Smooth muscle cell (in vitro differentiated cells): Measurements from ENCODE around the gene SLC17A7. TPM values are rescaled to one million over a fixed set of nuclear protein-coding genes. Genes with fewer than 3 reads are reported as not detected.

Source experiments
- DNase-seq: peaks from one replicate; lab custom pipeline; 2025; ENCODE audit not compliant: unreplicated experiment; lab: John Stamatoyannopoulos, UW
- H2AFZ ChIP-seq: fragments of 200-600 bp; sonication (generic); 2 replicates; pipeline ENCODE4 v1.6.0; 2016; ENCODE audit warnings: antibody characterized with exemption, low read depth, mild to moderate bottlenecking
- H3F3A ChIP-seq: fragments of 200-600 bp; sonication (generic); 2 replicates; pipeline ENCODE4 v1.6.0; 2017; ENCODE audit warnings: antibody characterized with exemption, low read depth
- H3K27ac ChIP-seq: fragments of 200-600 bp; sonication (generic); 2 replicates; pipeline ENCODE4 v1.5.1; 2016; ENCODE audit warnings: low read depth, mild to moderate bottlenecking
- H3K27me3 ChIP-seq: fragments of 200-600 bp; sonication (generic); 2 replicates; pipeline ENCODE4 v1.6.1; 2016; ENCODE audit warnings: low read depth, mild to moderate bottlenecking
- H3K36me3 ChIP-seq: fragments of 200-600 bp; sonication (generic); 2 replicates; pipeline ENCODE4 v1.5.1; 2016; ENCODE audit warnings: low read depth
- H3K4me1 ChIP-seq: fragments of 200-600 bp; sonication (generic); 2 replicates; pipeline ENCODE4 v1.5.1; 2016; ENCODE audit warnings: low read depth
- H3K4me2 ChIP-seq: fragments of 200-600 bp; sonication (generic); 2 replicates; pipeline ENCODE4 v1.6.0; 2016; ENCODE audit warnings: mild to moderate bottlenecking
- H3K4me3 ChIP-seq: fragments of 200-600 bp; sonication (generic); 2 replicates; pipeline ENCODE4 v1.5.1; 2016; ENCODE audit warnings: mild to moderate bottlenecking
- H3K79me2 ChIP-seq: fragments of 200-600 bp; sonication (generic); 2 replicates; pipeline ENCODE4 v1.6.0; 2016; ENCODE audit warnings: low read depth, mild to moderate bottlenecking
- H3K9ac ChIP-seq: fragments of 200-600 bp; sonication (generic); 2 replicates; pipeline ENCODE4 v1.6.0; 2016; ENCODE audit warnings: low read depth
- H3K9me3 ChIP-seq: fragments of 200-600 bp; sonication (generic); replicated peaks from 2 replicates; pipeline ENCODE4 v1.5.1; 2016; ENCODE audit warnings: low read depth
- H4K20me1 ChIP-seq: fragments of 200-600 bp; sonication (generic); 2 replicates; pipeline ENCODE4 v1.6.0; 2016; ENCODE audit warnings: low read depth
- WGBS: methylation state at CpG from one replicate; pipeline ENCODE4 v1.1.7; 2016; ENCODE audit warnings: low lambda C conversion rate; 5-methylcytosine and 5-hydroxymethylcytosine counted together
- polyA plus RNA-seq: library from polyadenylated mRNA; unstranded; fragments of >200 nt; fragmentation: Nextera tagmentation; extraction: Ambion mirVana; gene quantifications from 2 replicates; pipeline ENCODE4 v1.2.1, GENCODE V29; 2016
- total RNA-seq: library from RNA; depleted of rRNA; stranded (reverse); fragments of >200 nt; gene quantifications from 2 replicates; pipeline ENCODE4 v1.2.3, GENCODE V29; 2014
- TF ChIP-seq, protein P1 (sequence below): fragments of 200-600 bp; sonication (generic); IDR thresholded peaks from 2 replicates; pipeline ENCODE4 v1.5.1; 2017; ENCODE audit warnings: borderline replicate concordance, mild to moderate bottlenecking, antibody characterized with exemption; ENCODE audit not compliant: insufficient read depth, poor library complexity, severe bottlenecking

The SLC17A7 gene
- total and polyA plus RNA-seq, 2 experiments from 2014 or later: 0.04 TPM; not detected in 1

- no peaks in the 10 kb centered on the region for H3K36me3 ChIP-seq
- peaks cover 37% of the 10 kb centered on the region for H3K79me2 ChIP-seq
- TF ChIP-seq, protein P1, sequence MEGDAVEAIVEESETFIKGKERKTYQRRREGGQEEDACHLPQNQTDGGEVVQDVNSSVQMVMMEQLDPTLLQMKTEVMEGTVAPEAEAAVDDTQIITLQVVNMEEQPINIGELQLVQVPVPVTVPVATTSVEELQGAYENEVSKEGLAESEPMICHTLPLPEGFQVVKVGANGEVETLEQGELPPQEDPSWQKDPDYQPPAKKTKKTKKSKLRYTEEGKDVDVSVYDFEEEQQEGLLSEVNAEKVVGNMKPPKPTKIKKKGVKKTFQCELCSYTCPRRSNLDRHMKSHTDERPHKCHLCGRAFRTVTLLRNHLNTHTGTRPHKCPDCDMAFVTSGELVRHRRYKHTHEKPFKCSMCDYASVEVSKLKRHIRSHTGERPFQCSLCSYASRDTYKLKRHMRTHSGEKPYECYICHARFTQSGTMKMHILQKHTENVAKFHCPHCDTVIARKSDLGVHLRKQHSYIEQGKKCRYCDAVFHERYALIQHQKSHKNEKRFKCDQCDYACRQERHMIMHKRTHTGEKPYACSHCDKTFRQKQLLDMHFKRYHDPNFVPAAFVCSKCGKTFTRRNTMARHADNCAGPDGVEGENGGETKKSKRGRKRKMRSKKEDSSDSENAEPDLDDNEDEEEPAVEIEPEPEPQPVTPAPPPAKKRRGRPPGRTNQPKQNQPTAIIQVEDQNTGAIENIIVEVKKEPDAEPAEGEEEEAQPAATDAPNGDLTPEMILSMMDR: no peak
- H3K9ac ChIP-seq: peak overlapping the region; percentile 30
- peak overlapping the region; percentile 36 for H3K4me3 ChIP-seq
- peaks cover 43% of the 10 kb centered on the region for H4K20me1 ChIP-seq
- peaks cover 26% of the 10 kb centered on the region for H3F3A ChIP-seq
- H3K27me3 ChIP-seq: no peaks in the 10 kb centered on the region
- no peak for DNase-seq
- WGBS: 67% methylated on average over 23 of the region's 23 CpGs
- H3K4me1 ChIP-seq: peaks cover 13% of the 10 kb centered on the region
- H2AFZ ChIP-seq: peak overlapping the region; percentile 85
- no peaks in the 10 kb centered on the region for H3K9me3 ChIP-seq
- peak overlapping the region; percentile 80 for H3K4me2 ChIP-seq
- H3K27ac ChIP-seq: no peak overlapping the region
Observed at GRCh38 chr19:49486710-49487276, 45.5 kb upstream of the SLC17A7 start.

- no peaks in the 10 kb centered on the region for H3K9me3 ChIP-seq
- H3K27me3 ChIP-seq: no peaks in the 10 kb centered on the region
- no peak overlapping the region for H3K4me3 ChIP-seq
- H3K4me1 ChIP-seq: peaks cover 13% of the 10 kb centered on the region
- no peak for DNase-seq
- 92% methylated on average over 7 of the region's 7 CpGs for WGBS
- H3K27ac ChIP-seq: no peak overlapping the region
- peaks cover 38% of the 10 kb centered on the region for H4K20me1 ChIP-seq
- H3K79me2 ChIP-seq: peaks cover 37% of the 10 kb centered on the region
- H3F3A ChIP-seq: peaks cover 26% of the 10 kb centered on the region
- no peak overlapping the region for H2AFZ ChIP-seq
- no peaks in the 10 kb centered on the region for H3K36me3 ChIP-seq
- H3K9ac ChIP-seq: no peak overlapping the region
- TF ChIP-seq, protein P1: no peak
- no peak overlapping the region for H3K4me2 ChIP-seq
Observed at GRCh38 chr19:49486232-49486631, 44.9 kb upstream of the SLC17A7 start.

GRCh38 chr19:49481020-49481683 is 39.8 kb upstream of the SLC17A7 start:
- Histone ChIP-seq H3K79me2 (no peaks in the 10 kb centered on the region), H3K4me1 (no peaks in the 10 kb centered on the region), H2AFZ (no peak overlapping the region), H3K4me3 (no peak overlapping the region), H3K4me2 (no peak overlapping the region), H3K27me3 (no peaks in the 10 kb centered on the region), H3F3A (no peaks in the 10 kb centered on the region), H3K27ac (no peak overlapping the region), H4K20me1 (no peaks in the 10 kb centered on the region), H3K9ac (no peak overlapping the region), H3K9me3 (no peaks in the 10 kb centered on the region), H3K36me3 (no peaks in the 10 kb centered on the region)
- TF ChIP-seq, protein P1: no peak
- 89% methylated on average over 7 of the region's 7 CpGs for WGBS
- no peak for DNase-seq
